GM12878 (cell line): Measurements from ENCODE around the gene LAIR1. TPM values are rescaled to one million over a fixed set of nuclear protein-coding genes. Genes with fewer than 3 reads are reported as not detected.

Experiments
- ATAC-seq: fragments of 200-7000 bp; cut with Tn5 transposase; 3 replicates; pipeline ENCODE4 v1.9.1; 2020; ENCODE audit warnings: mild to moderate bottlenecking, moderate library complexity
- BruUV-seq: library from RNA; stranded (reverse); fragments of 400-500 nt; replicated peaks from 2 replicates; lab custom pipeline; 2021; lab: Mats Ljungman, UMichigan
- CTCF ChIA-PET: fragments of 300-600 bp; sonication (Branson Sonifier 250); formaldehyde crosslinking; extraction: SDS; loops from one replicate; lab custom pipeline; 2021; ENCODE audit warnings: inconsistent platforms; lab: Yijun Ruan, JAX
- POLR2A ChIA-PET: fragments of 350-600 bp; formaldehyde crosslinking; extraction: SDS; loops from one replicate; lab custom pipeline; 2021; ENCODE audit warnings: inconsistent platforms; lab: Charles Lee
- RAD21 ChIA-PET: fragments of 300-600 bp; sonication (Branson Sonifier 250); formaldehyde crosslinking; loops from one replicate; lab custom pipeline; 2023; ENCODE audit warnings: antibody characterized with exemption; ENCODE audit not compliant: unreplicated experiment; lab: Charles Lee
- SMC1A ChIA-PET: fragments of 300-600 bp; sonication (Branson Sonifier 250); formaldehyde crosslinking; loops from one replicate; lab custom pipeline; 2023; ENCODE audit not compliant: unreplicated experiment, uncharacterized antibody; lab: Charles Lee
- DNase-seq: peaks from one replicate; pipeline ENCODE4 v3.0.0-alpha.2; 2011; ENCODE audit warnings: low read depth, low spot score
- FAIRE-seq: peaks from 3 replicates; lab custom pipeline; 2011; peaks lifted over from hg19 to GRCh38; lab: Jason Lieb, UNC
- H2AFZ ChIP-seq: 2 replicates; pipeline ENCODE4 v1.6.0; 2011; ENCODE audit warnings: low read depth, low read length, control low read depth; ENCODE audit not compliant: control insufficient read depth
- H3K27ac ChIP-seq: 2 replicates; pipeline ENCODE4 v1.5.1; 2011; ENCODE audit warnings: control low read depth; ENCODE audit not compliant: control insufficient read depth, insufficient read depth
- H3K27me3 ChIP-seq, 2 experiments: replicated peaks in 1 of 2; 2 replicates each; pipeline versions ENCODE4 v1.6.0 to v1.6.1; 2011; ENCODE audit warnings: low read length in 1 of 2; ENCODE audit not compliant: control insufficient read depth in 2 of 2, insufficient read depth in 2 of 2
- H3K36me3 ChIP-seq, 2 experiments: 2 replicates each; pipeline ENCODE4 v1.5.1; 2011; ENCODE audit warnings: low read length in 1 of 2; ENCODE audit not compliant: control insufficient read depth in 2 of 2, insufficient read depth in 2 of 2
- H3K4me1 ChIP-seq: 2 replicates; pipeline ENCODE4 v1.6.1; 2011; ENCODE audit warnings: mild to moderate bottlenecking, low read length, moderate library complexity, mixed read lengths; ENCODE audit not compliant: control insufficient read depth, insufficient read depth
- H3K4me2 ChIP-seq: 2 replicates; pipeline ENCODE4 v1.6.0; 2011; ENCODE audit warnings: control low read depth; ENCODE audit not compliant: control insufficient read depth, insufficient read depth
- H3K4me3 ChIP-seq: fragments of 200-600 bp; sonication (generic); 2 replicates; pipeline ENCODE4 v1.5.1; 2016
- H3K79me2 ChIP-seq: 2 replicates; pipeline ENCODE4 v1.6.0; 2011; ENCODE audit warnings: low read length; ENCODE audit not compliant: control insufficient read depth, insufficient read depth
- H3K9ac ChIP-seq: 2 replicates; pipeline ENCODE4 v1.8.0; 2011; ENCODE audit warnings: low read length, control low read depth, mixed read lengths; ENCODE audit not compliant: control insufficient read depth, insufficient read depth
- H3K9me3 ChIP-seq: replicated peaks from 3 replicates; pipeline ENCODE4 v1.5.1; 2011; ENCODE audit warnings: mild to moderate bottlenecking, low read length; ENCODE audit not compliant: control insufficient read depth, insufficient read depth
- H4K20me1 ChIP-seq: 2 replicates; pipeline ENCODE4 v1.6.0; 2011; ENCODE audit not compliant: control insufficient read depth, insufficient read depth
- BACH1 ChIP-seq: fragments of 450-650 bp; IDR thresholded peaks from 2 replicates; pipeline ENCODE4 v1.6.1; 2017; ENCODE audit warnings: mild to moderate bottlenecking, borderline replicate concordance
- CEBPB ChIP-seq, 2 experiments: fragments of 150-350 bp in 1 of 2; IDR thresholded peaks; 2 replicates each; pipeline ENCODE4 v1.6.1; 2012 to 2014; ENCODE audit warnings: low read depth in 2 of 2, low read length in 2 of 2, borderline replicate concordance in 1 of 2, inconsistent platforms in 1 of 2
- CTCF ChIP-seq, 3 experiments: IDR thresholded peaks in 2 of 3; conservative IDR thresholded peaks in 1 of 3; 2 replicates each; pipeline ENCODE4 v1.5.1; 2011; ENCODE audit warnings: low read depth in 3 of 3, low read length in 3 of 3, mild to moderate bottlenecking in 3 of 3, control low read depth in 2 of 3, moderate library complexity in 2 of 3, inconsistent platforms in 1 of 3, mixed read lengths in 1 of 3; ENCODE audit not compliant: control insufficient read depth in 2 of 3, insufficient read depth in 1 of 3; ENCODE audit errors: extremely low read depth in 1 of 3
- EED ChIP-seq: sonication (generic); IDR thresholded peaks from 2 replicates; pipeline ENCODE4 v1.6.1; 2016; ENCODE audit warnings: antibody characterized with exemption, low read depth
- IKZF2 ChIP-seq, 2 experiments: fragments of 450-650 bp; IDR thresholded peaks; 2 replicates each; pipeline ENCODE4 v1.6.1; 2017; ENCODE audit warnings: mild to moderate bottlenecking in 2 of 2, moderate library complexity in 2 of 2
- KAT2A ChIP-seq: conservative IDR thresholded peaks from 2 replicates; pipeline ENCODE4 v1.6.1; 2011; ENCODE audit warnings: low read depth, low read length; ENCODE audit not compliant: control insufficient read depth
- MLLT1 ChIP-seq: fragments of 450-650 bp; IDR thresholded peaks from 2 replicates; pipeline ENCODE4 v1.6.1; 2016; ENCODE audit warnings: mild to moderate bottlenecking
- NRF1 ChIP-seq: conservative IDR thresholded peaks from 2 replicates; pipeline ENCODE4 v1.6.1; 2011; ENCODE audit warnings: mild to moderate bottlenecking, low read depth, low read length, improper control_type of control experiment
- ZNF207 ChIP-seq: fragments of 450-650 bp; IDR thresholded peaks from 2 replicates; pipeline ENCODE4 v1.6.1; 2014; ENCODE audit warnings: antibody characterized with exemption, mild to moderate bottlenecking, borderline replicate concordance
- ZNF217 ChIP-seq: fragments of 450-650 bp; IDR thresholded peaks from 2 replicates; pipeline ENCODE4 v1.6.1; 2017; ENCODE audit warnings: antibody characterized with exemption, mild to moderate bottlenecking
- ZNF274 ChIP-seq: IDR thresholded peaks from one replicate; pipeline ENCODE4 v1.8.0; 2011; ENCODE audit not compliant: insufficient read length, insufficient read depth
- ZZZ3 ChIP-seq: IDR thresholded peaks from 2 replicates; pipeline ENCODE4 v1.6.1; 2011; ENCODE audit warnings: low read depth; ENCODE audit not compliant: control insufficient read depth, insufficient read length
- WGBS: methylation state at CpG from one replicate; pipeline ENCODE4 v1.1.6; 2016; ENCODE audit warnings: low lambda C conversion rate; ENCODE audit not compliant: insufficient replicate concordance, insufficient coverage; ENCODE audit errors: missing lambda C conversion rate; 5-methylcytosine and 5-hydroxymethylcytosine counted together
- in situ Hi-C: fragments of 300-500 bp; cut with MboI; formaldehyde crosslinking; loops from 9 replicates; pipeline ENCODE4 v1.14.3; 2018; ENCODE audit warnings: mixed read lengths
- intact Hi-C: fragments of 100-400 bp; cut with micrococcal nuclease; formaldehyde crosslinking; loops from one replicate; pipeline ENCODE4 v1.14.2; 2022; ENCODE audit not compliant: unreplicated experiment
- polyA plus RNA-seq, 11 experiments: library from polyadenylated mRNA; depleted of rRNA in 4 of 11; unstranded in 6 of 11; stranded (reverse) in 5 of 11; fragments of >200 nt; fragmentation: Nextera tagmentation in 4 of 11; fragmentation: Illumina TruSeq in 1 of 11; extraction: Ambion mirVana in 4 of 11; extraction: Trizol in 1 of 11; gene quantifications; 1 replicate in 1 of 11; 2 replicates in 10 of 11; pipeline versions ENCODE4 v1.2.1 to v1.2.3, GENCODE V29; 2011 to 2016; ENCODE audit warnings: inconsistent platforms in 2 of 11, missing spikeins in 2 of 11, low read depth in 1 of 11
- total RNA-seq, 4 experiments: library from RNA; depleted of rRNA in 3 of 4; stranded (reverse); fragments of >200 nt in 3 of 4; fragmentation: Illumina TruSeq in 1 of 4; extraction: Trizol in 1 of 4; gene quantifications; 2 replicates each; pipeline versions ENCODE4 v1.2.1 to v1.2.3, GENCODE V29; 2013 to 2021

The LAIR1 gene
- total and polyA plus RNA-seq, 10 of the 15 experiments (the other 5 are each of a cell fraction or from before 2014, with no cell fraction given): 8.6 to 58.2 (median 35.3) TPM

- Histone ChIP-seq H3K4me3 (no peak overlapping the region), H3K27ac (no peak overlapping the region), H3K36me3 (no peaks in the 10 kb centered on the region), H3K9ac (no peak overlapping the region), H3K4me2 (no peak overlapping the region), H3K4me1 (no peaks in the 10 kb centered on the region), H3K27me3 (no peaks in the 10 kb centered on the region), H3K79me2 (no peaks in the 10 kb centered on the region), H2AFZ (no peak overlapping the region), H4K20me1 (no peaks in the 10 kb centered on the region), H3K9me3 (peaks cover 4% of the 10 kb centered on the region; the same call in 2 of the 3 replicates)
- ATAC-seq (no peak), DNase-seq (no peak), FAIRE-seq (no peak)
- intact Hi-C loops (no loop called here), in situ Hi-C loops (no loop called here)
- no TSS peak for BruUV-seq
- CTCF ChIA-PET: interaction anchor here (0.5 to 0.9 kb wide), 2 partner anchors 14 to 22 kb away, joined by 3 read pairs; no protein-coding TSS in a partner anchor
- RAD21 ChIA-PET: no interaction called here
- SMC1A ChIA-PET: interaction anchor here (1.1 to 1.7 kb wide), 2 partner anchors 19 to 59 kb away, joined by 4 to 5 read pairs; no protein-coding TSS in a partner anchor
- WGBS: 19% methylated on average over 7 of the region's 7 CpGs
- TF ChIP-seq ZNF207 (no peak), EED (peak; percentile 50)
- POLR2A ChIA-PET: interaction anchor here (2.3 kb wide), 1 partner anchor 14 kb away, joined by 12 read pairs; no protein-coding TSS in a partner anchor
Measured at GRCh38 chr19:54331626-54332025, 33.1 kb downstream of the LAIR1 start.

DNA sequence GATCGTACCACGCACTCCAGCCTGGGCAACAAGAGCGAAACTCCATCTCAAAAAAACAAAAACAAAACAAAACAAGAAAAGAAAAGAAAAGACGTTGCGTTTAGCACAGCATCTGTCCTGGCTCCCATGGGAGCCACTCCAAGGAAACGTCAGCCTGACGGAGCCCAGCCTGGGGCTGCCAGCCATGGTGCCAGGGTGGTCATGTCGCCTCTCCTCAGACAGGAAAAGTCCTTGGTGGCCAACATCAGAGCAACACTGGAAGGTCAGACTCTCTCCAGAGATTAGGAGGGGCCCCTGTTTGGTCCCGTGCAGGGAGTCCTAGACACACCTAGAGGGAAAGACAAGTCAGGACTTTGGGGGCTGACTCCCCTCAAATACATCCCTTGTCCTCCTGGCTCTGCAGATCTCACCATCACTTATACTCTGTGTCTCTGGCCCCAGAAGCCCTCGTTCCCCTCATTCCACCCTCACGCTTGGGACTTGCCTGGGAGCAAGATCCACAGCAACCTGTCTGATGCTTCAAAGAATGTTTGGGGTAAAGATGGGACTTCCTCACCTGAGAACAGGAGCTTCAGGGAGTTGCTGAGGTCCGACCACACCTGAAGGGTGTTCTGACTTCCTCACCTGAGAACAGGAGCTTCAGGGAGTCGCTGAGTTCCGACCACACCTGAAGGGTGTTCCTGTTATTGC, 35.1 kb downstream of the LAIR1 start:
- POLR2A ChIA-PET: interaction anchor here (0.7 kb wide), 1 partner anchor 11 kb away, joined by 3 read pairs; no protein-coding TSS in a partner anchor
- no peak overlapping the region for H2AFZ ChIP-seq
- ATAC-seq (no peak), DNase-seq (no peak), FAIRE-seq (no peak)
- intact Hi-C loops: no loop called here
- 15% methylated on average over 14 of the region's 14 CpGs for WGBS
- no peaks in the 10 kb centered on the region for H3K27me3 ChIP-seq
- no peaks in the 10 kb centered on the region for H3K79me2 ChIP-seq
- in situ Hi-C loops: loop anchor here (5.0 kb wide), 1 partner anchor 63 kb away; no protein-coding TSS in a partner anchor
- no peaks in the 10 kb centered on the region for H4K20me1 ChIP-seq
- CTCF ChIA-PET: interaction anchor here (0.8 to 9.9 kb wide), 2 partner anchors 24 to 60 kb away, joined by 4 to 171 read pairs; no protein-coding TSS in a partner anchor
- RAD21 ChIA-PET: no interaction called here
- no peaks in the 10 kb centered on the region for H3K36me3 ChIP-seq
- H3K27ac ChIP-seq: no peak overlapping the region
- no TSS peak for BruUV-seq
- SMC1A ChIA-PET: interaction anchor here (1.2 kb wide), 1 partner anchor 61 kb away, joined by 4 read pairs; no protein-coding TSS in a partner anchor
- no peaks in the 10 kb centered on the region for H3K4me1 ChIP-seq
- H3K4me2 ChIP-seq: no peak overlapping the region
- no peak overlapping the region for H3K4me3 ChIP-seq
- H3K9me3 ChIP-seq: peaks cover 4% of the 10 kb centered on the region; the same call in 2 of the 3 replicates
- no peak overlapping the region for H3K9ac ChIP-seq
- TF ChIP-seq BACH1 (no peak), ZNF274 (no peak), ZZZ3 (no peak), CTCF (IDR thresholded peaks at IDR 0.05 in 2 of 3, conservative IDR thresholded peaks at IDR 0.05 in 1 of 3; ENCODE audit: control insufficient read depth in 2 of 3, extremely low read depth in 1 of 3, insufficient read depth in 1 of 3, low read depth in 3 of 3, low read length in 3 of 3) (no peak), CEBPB (IDR thresholded peaks at IDR 0.05; ENCODE audit: borderline replicate concordance in 1 of 2, low read depth in 2 of 2, low read length in 2 of 2) (no peak), IKZF2 (IDR thresholded peaks at IDR 0.05) (no peak), KAT2A (no peak), NRF1 (no peak), ZNF217 (no peak), MLLT1 (no peak)
